Esophagus squamous epithelium (tissue), 4 donors: ENCODE data around the gene PSME3IP1.

ENCODE experiments used
- POLR2A ChIP-seq, 4 donors: fragments of 450-650 bp; IDR thresholded peaks; one replicate each; pipeline ENCODE4 v1.6.1; 2017; ENCODE audit warnings: antibody characterized with exemption in 4 of 4, mild to moderate bottlenecking in 4 of 4, moderate library complexity in 3 of 4
- TF ChIP-seq, protein P1 (sequence below), 6 experiments: fragments of 450-650 bp in 4 of 6; fragments of 200-600 bp in 2 of 6; sonication (generic) in 2 of 6; IDR thresholded peaks; one replicate each; pipeline ENCODE4 v1.5.1; 2016 to 2019; ENCODE audit warnings: antibody characterized with exemption in 6 of 6, mild to moderate bottlenecking in 4 of 6, moderate library complexity in 4 of 6

DNA sequence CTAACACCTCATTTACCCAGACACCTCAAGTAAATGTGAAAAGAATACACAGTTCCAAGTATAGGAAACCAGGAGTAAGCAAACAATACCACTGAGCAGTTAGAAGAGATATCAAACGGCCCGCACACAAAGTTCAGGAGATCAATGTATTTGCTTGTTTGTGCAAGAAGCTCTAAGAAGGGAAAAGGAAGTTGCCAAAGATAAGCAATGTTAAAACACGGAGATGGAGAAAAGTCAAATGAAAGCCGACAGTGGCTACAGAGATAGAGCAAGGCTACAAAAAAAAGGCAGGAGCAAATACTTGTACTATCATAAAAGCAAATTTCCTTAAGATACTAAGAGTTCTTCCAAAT lies 29.5 kb downstream of the PSME3IP1 start:
- TF ChIP-seq, protein P1, sequence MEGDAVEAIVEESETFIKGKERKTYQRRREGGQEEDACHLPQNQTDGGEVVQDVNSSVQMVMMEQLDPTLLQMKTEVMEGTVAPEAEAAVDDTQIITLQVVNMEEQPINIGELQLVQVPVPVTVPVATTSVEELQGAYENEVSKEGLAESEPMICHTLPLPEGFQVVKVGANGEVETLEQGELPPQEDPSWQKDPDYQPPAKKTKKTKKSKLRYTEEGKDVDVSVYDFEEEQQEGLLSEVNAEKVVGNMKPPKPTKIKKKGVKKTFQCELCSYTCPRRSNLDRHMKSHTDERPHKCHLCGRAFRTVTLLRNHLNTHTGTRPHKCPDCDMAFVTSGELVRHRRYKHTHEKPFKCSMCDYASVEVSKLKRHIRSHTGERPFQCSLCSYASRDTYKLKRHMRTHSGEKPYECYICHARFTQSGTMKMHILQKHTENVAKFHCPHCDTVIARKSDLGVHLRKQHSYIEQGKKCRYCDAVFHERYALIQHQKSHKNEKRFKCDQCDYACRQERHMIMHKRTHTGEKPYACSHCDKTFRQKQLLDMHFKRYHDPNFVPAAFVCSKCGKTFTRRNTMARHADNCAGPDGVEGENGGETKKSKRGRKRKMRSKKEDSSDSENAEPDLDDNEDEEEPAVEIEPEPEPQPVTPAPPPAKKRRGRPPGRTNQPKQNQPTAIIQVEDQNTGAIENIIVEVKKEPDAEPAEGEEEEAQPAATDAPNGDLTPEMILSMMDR (IDR thresholded peaks at IDR 0.05) = no peak
- no peak for TF ChIP-seq POLR2A (IDR thresholded peaks at IDR 0.05)
